COLO668 (cell line): Measurements from ENCODE around the gene CFAP57.

ENCODE experiments used
- DNase-seq: peaks from one replicate; lab custom pipeline; 2025; ENCODE audit not compliant: unreplicated experiment; lab: John Stamatoyannopoulos, UW

The CFAP57 gene

GRCh38 chr1:43293896-43294760 lies 122.0 kb downstream of the CFAP57 start:
- DNase-seq = no peak

- DNase-seq = no peak
Measured at GRCh38 chr1:43294761-43295160, 122.6 kb downstream of the CFAP57 start.

GRCh38 chr1:43296207-43296606 lies 124.1 kb downstream of the CFAP57 start:
- DNase-seq = no peak

- DNase-seq = no peak
Measured at GRCh38 chr1:43298055-43298454, 125.9 kb downstream of the CFAP57 start.

- DNase-seq = no peak
Measured at GRCh38 chr1:43299101-43299500, 127.0 kb downstream of the CFAP57 start.

GRCh38 chr1:43300378-43301094 lies 128.4 kb downstream of the CFAP57 start, which contains the start of gene TIE1:
Gene TIE1, plus strand, starts transcription at chr1:43300982. Its CDS starts 90 bp downstream, at chr1:43301072.
- no peak for DNase-seq

GRCh38 chr1:43302201-43302600 lies 130.1 kb downstream of the CFAP57 start:
- no peak for DNase-seq

- DNase-seq = no peak
Measured at GRCh38 chr1:43302721-43303470, 130.8 kb downstream of the CFAP57 start.

- DNase-seq = no peak
Measured at GRCh38 chr1:43303471-43304313, 131.6 kb downstream of the CFAP57 start.
